CD4-positive, alpha-beta T cell (primary cell): Measurements from ENCODE around the gene PPM1L. TPM values are rescaled to one million over a fixed set of nuclear protein-coding genes. Genes with fewer than 3 reads are reported as not detected.

Source experiments
- ATAC-seq: fragments of 200-7000 bp; cut with Tn5 transposase; one replicate; pipeline ENCODE4 v1.10.0; 2022; ENCODE audit warnings: mild to moderate bottlenecking; ENCODE audit not compliant: poor library complexity
- CTCF ChIA-PET: fragments of 350-600 bp; sonication (Branson Sonifier 250); formaldehyde crosslinking; loops from one replicate; lab custom pipeline; 2021; ENCODE audit warnings: antibody characterized with exemption, inconsistent platforms; lab: Charles Lee
- POLR2A ChIA-PET: fragments of 350-600 bp; sonication (Branson Sonifier 250); formaldehyde crosslinking; loops from one replicate; lab custom pipeline; 2021; ENCODE audit warnings: antibody characterized with exemption, inconsistent platforms; lab: Charles Lee
- DNase-seq, 14 experiments: peaks; one replicate each; pipeline ENCODE4 v3.0.0-alpha.2; 2013 to 2020; ENCODE audit warnings: mixed read lengths in 2 of 14
- H3K27ac ChIP-seq, 2 donors: one replicate each; pipeline versions ENCODE4 v1.5.1 to v1.7.0; 2013; ENCODE audit warnings: low read length in 2 of 2, low read depth in 1 of 2, mild to moderate bottlenecking in 1 of 2
- H3K27me3 ChIP-seq, 2 experiments: 1 replicate in 1 of 2; 2 replicates in 1 of 2; pipeline versions ENCODE4 v1.6.1 to v1.7.0; 2013; ENCODE audit warnings: low read length in 2 of 2, control low read depth in 1 of 2, mild to moderate bottlenecking in 1 of 2, moderate library complexity in 1 of 2; ENCODE audit not compliant: insufficient read depth in 2 of 2, control insufficient read depth in 1 of 2
- H3K36me3 ChIP-seq: one replicate; pipeline ENCODE4 v1.6.1; 2013; ENCODE audit warnings: low read length, control low read depth; ENCODE audit not compliant: insufficient read depth
- H3K4me1 ChIP-seq: one replicate; pipeline ENCODE4 v1.6.1; 2013; ENCODE audit warnings: low read length, control low read depth; ENCODE audit not compliant: insufficient read depth
- H3K4me3 ChIP-seq: one replicate; pipeline ENCODE4 v1.5.1; 2013; ENCODE audit warnings: mild to moderate bottlenecking, low read length, moderate library complexity
- H3K9me3 ChIP-seq, 2 experiments: 1 replicate in 1 of 2; 2 replicates in 1 of 2; pipeline versions ENCODE4 v1.6.1 to v1.7.0; 2013; ENCODE audit warnings: low read length in 2 of 2, mild to moderate bottlenecking in 2 of 2, control low read depth in 1 of 2, moderate library complexity in 1 of 2; ENCODE audit not compliant: control insufficient read depth in 1 of 2, insufficient read depth in 1 of 2
- H3K27ac Mint-ChIP-seq: one replicate; pipeline ENCODE4 v1.8.0; 2020; ENCODE audit warnings: mixed read lengths
- H3K27me3 Mint-ChIP-seq: one replicate; pipeline ENCODE4 v1.8.0; 2021; ENCODE audit warnings: mixed read lengths
- H3K36me3 Mint-ChIP-seq: one replicate; pipeline ENCODE4 v1.8.0; 2021; ENCODE audit warnings: low read depth, mixed read lengths
- H3K4me1 Mint-ChIP-seq: one replicate; pipeline ENCODE4 v1.8.0; 2021; ENCODE audit warnings: low read depth, mixed read lengths
- H3K4me3 Mint-ChIP-seq: one replicate; pipeline ENCODE4 v1.8.0; 2020; ENCODE audit warnings: mild to moderate bottlenecking, mixed read lengths
- H3K9me3 Mint-ChIP-seq: one replicate; pipeline ENCODE4 v1.8.0; 2020; ENCODE audit warnings: mixed read lengths
- intact Hi-C, 2 experiments: fragments of 100-400 bp; cut with DNase I in 1 of 2; cut with micrococcal nuclease in 1 of 2; formaldehyde crosslinking; loops; one replicate each; pipeline versions ENCODE4 v1.15.1 to v1.9.0; 2023 to 2025; cut with DNase I, micrococcal nuclease
- total RNA-seq, 174 experiments: library from RNA in 2 of 174; stranded (reverse) in 2 of 174; gene quantifications; one replicate each; pipeline ENCODE4 v1.2.3 and lab custom pipeline; 2021 to 2026
- TF ChIP-seq, protein P1 (sequence below): fragments of 200-600 bp; IDR thresholded peaks from one replicate; pipeline ENCODE4 v1.8.0; 2022; ENCODE audit warnings: antibody characterized with exemption, mild to moderate bottlenecking

The PPM1L gene
- total RNA-seq, 2 experiments from 2014 or later = 3.0 to 3.4 TPM

DNA sequence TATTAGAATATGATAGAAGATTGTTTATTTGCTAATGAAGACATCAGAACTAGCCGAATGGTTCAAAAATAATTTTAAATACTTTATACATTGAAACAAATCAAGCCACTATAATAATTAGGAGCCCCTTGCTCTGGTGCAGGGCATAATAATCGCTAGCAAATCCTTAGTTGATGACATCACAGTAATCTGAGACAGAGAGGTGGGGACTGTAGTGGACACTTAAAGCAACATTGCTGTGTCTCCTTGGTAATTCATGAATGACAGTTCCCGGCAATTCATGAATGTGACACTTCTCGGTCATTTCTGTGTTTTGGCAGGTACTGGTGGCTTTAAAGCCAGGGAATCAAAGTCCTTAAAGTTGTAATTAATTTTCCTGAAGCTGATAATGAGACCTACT, 114.3 kb downstream of the PPM1L start:
- Mint-ChIP-seq H3K9me3 (no peaks in the 10 kb centered on the region), H3K4me3 (no peak overlapping the region), H3K36me3 (no peaks in the 10 kb centered on the region), H3K27ac (no peak overlapping the region), H3K27me3 (peaks cover 4% of the 10 kb centered on the region), H3K4me1 (no peaks in the 10 kb centered on the region)
- ChIA-PET CTCF (no interaction called here), POLR2A (interaction anchor here (0.6 kb wide), 1 partner anchor 77 kb away, joined by 3 read pairs; no protein-coding TSS in a partner anchor)
- no peak overlapping the region for H3K27ac ChIP-seq
- ATAC-seq (no peak), DNase-seq (no peak)
- H3K9me3 ChIP-seq = no peaks in the 10 kb centered on the region
- H3K4me3 ChIP-seq = no peak overlapping the region
- no peaks in the 10 kb centered on the region for H3K36me3 ChIP-seq
- TF ChIP-seq, protein P1, sequence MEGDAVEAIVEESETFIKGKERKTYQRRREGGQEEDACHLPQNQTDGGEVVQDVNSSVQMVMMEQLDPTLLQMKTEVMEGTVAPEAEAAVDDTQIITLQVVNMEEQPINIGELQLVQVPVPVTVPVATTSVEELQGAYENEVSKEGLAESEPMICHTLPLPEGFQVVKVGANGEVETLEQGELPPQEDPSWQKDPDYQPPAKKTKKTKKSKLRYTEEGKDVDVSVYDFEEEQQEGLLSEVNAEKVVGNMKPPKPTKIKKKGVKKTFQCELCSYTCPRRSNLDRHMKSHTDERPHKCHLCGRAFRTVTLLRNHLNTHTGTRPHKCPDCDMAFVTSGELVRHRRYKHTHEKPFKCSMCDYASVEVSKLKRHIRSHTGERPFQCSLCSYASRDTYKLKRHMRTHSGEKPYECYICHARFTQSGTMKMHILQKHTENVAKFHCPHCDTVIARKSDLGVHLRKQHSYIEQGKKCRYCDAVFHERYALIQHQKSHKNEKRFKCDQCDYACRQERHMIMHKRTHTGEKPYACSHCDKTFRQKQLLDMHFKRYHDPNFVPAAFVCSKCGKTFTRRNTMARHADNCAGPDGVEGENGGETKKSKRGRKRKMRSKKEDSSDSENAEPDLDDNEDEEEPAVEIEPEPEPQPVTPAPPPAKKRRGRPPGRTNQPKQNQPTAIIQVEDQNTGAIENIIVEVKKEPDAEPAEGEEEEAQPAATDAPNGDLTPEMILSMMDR = no peak
- no peaks in the 10 kb centered on the region for H3K4me1 ChIP-seq
- intact Hi-C loops = no loop called here
- no peaks in the 10 kb centered on the region for H3K27me3 ChIP-seq

DNA sequence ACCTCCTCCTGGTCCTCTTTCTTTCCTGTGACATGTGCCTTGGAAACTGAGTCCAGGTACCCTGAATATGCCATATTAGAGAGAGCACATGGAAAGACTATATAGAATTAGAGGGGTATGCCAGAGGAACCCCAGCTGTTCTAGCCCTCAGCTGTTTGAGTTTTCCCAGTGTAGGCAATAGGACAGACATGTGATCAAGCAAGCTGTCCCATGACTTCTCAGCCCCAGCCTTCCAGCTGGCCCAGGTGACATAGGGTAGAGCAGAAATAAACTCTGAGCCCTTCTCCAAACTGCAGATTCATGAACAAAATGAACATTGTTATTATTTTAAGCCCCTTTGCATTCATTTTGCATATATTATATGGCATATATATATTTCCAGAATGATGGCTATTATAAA, 118.7 kb downstream of the PPM1L start:
- intact Hi-C loops = no loop called here
- ATAC-seq (no peak), DNase-seq (no peak)
- H3K36me3 Mint-ChIP-seq = no peaks in the 10 kb centered on the region
- no peaks in the 10 kb centered on the region for H3K4me1 Mint-ChIP-seq
- no peaks in the 10 kb centered on the region for H3K4me1 ChIP-seq
- no peaks in the 10 kb centered on the region for H3K9me3 ChIP-seq
- CTCF ChIA-PET = interaction anchor here (0.9 kb wide), 1 partner anchor 13 kb away, joined by 3 read pairs; no protein-coding TSS in a partner anchor
- no peak overlapping the region for H3K4me3 Mint-ChIP-seq
- no peak overlapping the region for H3K27ac ChIP-seq
- H3K36me3 ChIP-seq = no peaks in the 10 kb centered on the region
- POLR2A ChIA-PET = no interaction called here
- H3K9me3 Mint-ChIP-seq = peaks cover 4% of the 10 kb centered on the region
- H3K27me3 ChIP-seq = no peaks in the 10 kb centered on the region
- TF ChIP-seq, protein P1 = no peak
- H3K27me3 Mint-ChIP-seq = peaks cover 4% of the 10 kb centered on the region
- no peak overlapping the region for H3K4me3 ChIP-seq
- no peak overlapping the region for H3K27ac Mint-ChIP-seq

DNA sequence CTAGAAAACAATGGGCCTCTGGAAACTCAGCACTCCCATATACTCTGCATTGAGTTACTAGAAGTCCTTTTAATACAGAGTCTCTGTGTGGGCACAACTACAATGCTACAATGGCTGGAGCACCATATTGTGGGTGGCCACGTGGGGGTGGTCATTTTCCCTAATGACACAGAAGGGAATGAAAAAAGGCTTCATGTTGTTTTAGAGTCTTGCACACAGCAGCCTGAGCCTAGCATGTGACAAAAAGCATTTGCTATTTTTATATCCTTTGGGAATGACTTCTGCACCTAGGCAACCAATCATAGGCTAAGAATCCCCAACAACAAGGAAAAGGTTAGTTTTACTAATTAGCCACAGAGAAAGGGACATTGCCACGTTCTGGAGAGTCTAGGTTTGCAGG, 120.6 kb downstream of the PPM1L start:
- CTCF ChIA-PET = no interaction called here
- no peaks in the 10 kb centered on the region for H3K4me1 ChIP-seq
- no peaks in the 10 kb centered on the region for H3K27me3 ChIP-seq
- no peak overlapping the region for H3K4me3 ChIP-seq
- no peak for DNase-seq
- H3K36me3 ChIP-seq = no peaks in the 10 kb centered on the region
- no peak overlapping the region for H3K27ac ChIP-seq
- Mint-ChIP-seq H3K27ac (no peak overlapping the region), H3K36me3 (no peaks in the 10 kb centered on the region), H3K4me3 (no peak overlapping the region), H3K4me1 (no peaks in the 10 kb centered on the region), H3K27me3 (peaks cover 4% of the 10 kb centered on the region), H3K9me3 (peaks cover 4% of the 10 kb centered on the region)
- no peaks in the 10 kb centered on the region for H3K9me3 ChIP-seq
- intact Hi-C loops = no loop called here
- TF ChIP-seq, protein P1 = no peak
- POLR2A ChIA-PET = no interaction called here
- no peak for ATAC-seq
